Forelimb muscle (tissue), 1 donor: ENCODE results near the gene BARX1. TPM values are rescaled to one million over a fixed set of nuclear protein-coding genes. Genes with fewer than 3 reads are reported as not detected.

ENCODE experiments used
- polyA plus RNA-seq: library from polyadenylated mRNA; unstranded; fragments of 120-200 nt; gene quantifications from one replicate; pipeline ENCODE4 v1.2.1, GENCODE V29; 2013; ENCODE audit not compliant: insufficient read length

Gene BARX1
- polyA plus RNA-seq, 1 donor: 0.46 TPM

Other genes starting within 250 kb of the BARX1 start
- gene PTPDC1, start 129.1 kb upstream of the BARX1 start, polyA plus RNA-seq: 8.3 TPM